OCI-LY3 (cell line): Measurements from ENCODE around the gene MTFR1L.

Source experiments
- H2AFZ ChIP-seq: fragments of 200-600, 300-600 bp; shearing (Covaris generic); 2 replicates; pipeline ENCODE4 v1.6.0; 2014; ENCODE audit warnings: antibody characterized with exemption, low read depth, low read length
- H3K27ac ChIP-seq: fragments of 200-600, 300-600 bp; sonication (generic); 2 replicates; pipeline ENCODE4 v1.5.1; 2014; ENCODE audit warnings: mild to moderate bottlenecking, low read length, moderate library complexity, mixed read lengths
- H3K27me3 ChIP-seq: fragments of 200-600, 300-600 bp; sonication (generic); 2 replicates; pipeline ENCODE4 v1.6.1; 2014; ENCODE audit warnings: low read depth, low read length, mixed read lengths
- H3K36me3 ChIP-seq: fragments of 200-600, 300-600 bp; sonication (generic); replicated peaks from 2 replicates; pipeline ENCODE3; 2014; ENCODE audit warnings: low read depth, low read length, mixed read lengths
- H3K4me1 ChIP-seq: fragments of 300-600, 200-600 bp; sonication (generic); 2 replicates; pipeline ENCODE4 v1.6.1; 2014; ENCODE audit warnings: low read length, mixed read lengths
- H3K4me2 ChIP-seq: fragments of 200-600, 300-600 bp; sonication (generic); 2 replicates; pipeline ENCODE4 v1.6.1; 2014; ENCODE audit warnings: low read length, mixed read lengths
- H3K4me3 ChIP-seq: fragments of 300-600, 200-600 bp; sonication (generic); 2 replicates; pipeline ENCODE4 v1.5.1; 2014; ENCODE audit warnings: antibody characterized with exemption, mild to moderate bottlenecking, low read length, moderate library complexity
- H3K79me2 ChIP-seq: fragments of 300-600, 200-600 bp; shearing (Covaris generic); 2 replicates; pipeline ENCODE4 v1.6.1; 2014; ENCODE audit warnings: mild to moderate bottlenecking, low read length, mixed read lengths
- H3K9ac ChIP-seq: fragments of 300-600, 200-600 bp; shearing (Covaris generic); 2 replicates; pipeline ENCODE4 v1.6.0; 2014; ENCODE audit warnings: mild to moderate bottlenecking, low read length, moderate library complexity
- H3K9me3 ChIP-seq: fragments of 200-600, 300-600 bp; shearing (Covaris generic); 2 replicates; pipeline ENCODE4 v1.6.1; 2014; ENCODE audit warnings: low read length, mixed read lengths; ENCODE audit not compliant: insufficient read depth
- H4K20me1 ChIP-seq: fragments of 200-600, 300-600 bp; sonication (generic); 2 replicates; pipeline ENCODE4 v1.6.1; 2016; ENCODE audit warnings: low read length, mixed read lengths; ENCODE audit not compliant: insufficient read depth
- EZH2phosphoT487 ChIP-seq: fragments of 200-600 bp; shearing (Covaris generic); IDR thresholded peaks from 2 replicates; pipeline ENCODE4 v1.6.1; 2018; ENCODE audit warnings: antibody characterized with exemption, mixed run types, low read depth
- TF ChIP-seq, protein P1 (sequence below): fragments of 200-600, 300-600 bp; sonication (generic); IDR thresholded peaks from 2 replicates; pipeline ENCODE4 v1.5.1; 2014; ENCODE audit warnings: antibody characterized with exemption, low read length, low read depth

The MTFR1L gene

DNA sequence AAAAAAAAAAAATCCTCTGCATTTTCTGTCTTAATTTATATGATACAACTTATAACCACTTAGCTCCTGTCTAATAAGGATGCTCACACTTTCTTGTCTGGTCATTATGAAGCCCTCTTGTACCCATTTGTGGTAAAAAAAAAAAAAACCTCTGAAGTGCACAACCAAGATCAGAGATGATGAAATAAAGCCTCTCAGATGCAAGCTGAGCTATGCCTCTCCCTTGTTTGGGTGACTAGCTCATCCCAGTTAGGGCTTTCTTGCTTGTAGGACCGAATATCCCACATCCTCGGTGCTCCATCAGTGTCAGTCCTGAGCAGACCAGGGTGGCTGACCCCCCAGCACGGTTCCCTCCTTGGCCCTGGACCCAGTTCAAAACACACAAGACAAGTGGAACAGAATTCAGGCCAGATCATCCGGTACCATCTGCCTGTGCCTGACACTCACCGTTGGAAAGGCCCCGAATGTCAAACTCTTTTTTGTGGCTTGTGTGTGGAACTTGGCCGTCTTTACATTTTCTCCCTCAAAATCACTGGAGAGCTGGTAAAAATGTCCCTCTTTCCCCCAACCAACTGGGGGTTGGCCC, 26.1 kb upstream of the MTFR1L start:
- Histone ChIP-seq H4K20me1 (no peaks in the 10 kb centered on the region), H2AFZ (no peak overlapping the region), H3K4me2 (no peak overlapping the region), H3K4me3 (no peak overlapping the region), H3K36me3 (no peaks in the 10 kb centered on the region), H3K4me1 (no peaks in the 10 kb centered on the region), H3K27me3 (no peaks in the 10 kb centered on the region), H3K9me3 (no peaks in the 10 kb centered on the region), H3K27ac (no peak overlapping the region), H3K79me2 (no peaks in the 10 kb centered on the region), H3K9ac (no peak overlapping the region)
- TF ChIP-seq EZH2phosphoT487, result no peak
- TF ChIP-seq, protein P1, sequence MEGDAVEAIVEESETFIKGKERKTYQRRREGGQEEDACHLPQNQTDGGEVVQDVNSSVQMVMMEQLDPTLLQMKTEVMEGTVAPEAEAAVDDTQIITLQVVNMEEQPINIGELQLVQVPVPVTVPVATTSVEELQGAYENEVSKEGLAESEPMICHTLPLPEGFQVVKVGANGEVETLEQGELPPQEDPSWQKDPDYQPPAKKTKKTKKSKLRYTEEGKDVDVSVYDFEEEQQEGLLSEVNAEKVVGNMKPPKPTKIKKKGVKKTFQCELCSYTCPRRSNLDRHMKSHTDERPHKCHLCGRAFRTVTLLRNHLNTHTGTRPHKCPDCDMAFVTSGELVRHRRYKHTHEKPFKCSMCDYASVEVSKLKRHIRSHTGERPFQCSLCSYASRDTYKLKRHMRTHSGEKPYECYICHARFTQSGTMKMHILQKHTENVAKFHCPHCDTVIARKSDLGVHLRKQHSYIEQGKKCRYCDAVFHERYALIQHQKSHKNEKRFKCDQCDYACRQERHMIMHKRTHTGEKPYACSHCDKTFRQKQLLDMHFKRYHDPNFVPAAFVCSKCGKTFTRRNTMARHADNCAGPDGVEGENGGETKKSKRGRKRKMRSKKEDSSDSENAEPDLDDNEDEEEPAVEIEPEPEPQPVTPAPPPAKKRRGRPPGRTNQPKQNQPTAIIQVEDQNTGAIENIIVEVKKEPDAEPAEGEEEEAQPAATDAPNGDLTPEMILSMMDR, result no peak

DNA sequence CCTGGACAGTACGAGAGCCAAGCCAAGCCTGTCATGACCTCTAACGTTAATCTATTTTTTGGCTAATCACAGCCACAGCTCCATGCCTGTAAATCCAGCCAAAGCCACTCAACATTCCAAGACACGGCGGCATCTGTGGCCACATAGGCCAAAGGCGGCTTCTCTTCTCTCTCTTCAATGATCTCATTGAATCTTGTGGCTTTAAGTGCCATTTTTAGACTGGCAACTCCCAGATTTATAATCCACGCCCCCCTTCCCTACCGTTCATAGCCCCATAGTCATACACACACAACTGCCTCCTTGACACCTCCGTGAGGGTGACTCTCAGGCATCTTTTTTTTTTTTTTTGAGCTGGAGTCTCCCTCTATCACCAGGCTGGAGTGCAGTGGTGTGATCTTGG, 25.4 kb upstream of the MTFR1L start:
- Histone ChIP-seq H3K4me2 (no peak overlapping the region), H3K36me3 (no peaks in the 10 kb centered on the region), H3K79me2 (no peaks in the 10 kb centered on the region), H3K9ac (no peak overlapping the region), H4K20me1 (no peaks in the 10 kb centered on the region), H3K9me3 (no peaks in the 10 kb centered on the region), H3K4me1 (no peaks in the 10 kb centered on the region), H3K27me3 (no peaks in the 10 kb centered on the region), H2AFZ (no peak overlapping the region), H3K4me3 (no peak overlapping the region), H3K27ac (no peak overlapping the region)
- TF ChIP-seq, protein P1, result no peak
- TF ChIP-seq EZH2phosphoT487, result no peak

DNA sequence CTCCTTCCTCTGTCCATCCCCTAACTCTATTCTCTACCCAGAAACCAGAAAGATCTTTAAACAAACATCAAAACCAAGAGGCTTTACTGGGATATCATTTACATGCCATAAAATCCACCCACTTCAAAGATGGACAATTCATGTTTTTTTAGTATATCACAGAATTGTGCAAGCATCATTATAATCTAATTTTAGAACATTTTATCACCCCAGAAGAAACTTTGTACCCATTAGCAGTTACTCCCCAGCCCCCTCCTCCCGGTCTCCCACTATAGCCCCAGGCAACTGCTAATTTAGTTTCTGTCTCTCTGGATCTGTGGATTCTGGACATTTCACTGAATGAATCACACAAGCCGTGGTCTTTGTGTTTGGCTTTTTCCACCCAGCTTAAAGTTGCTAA, 24.5 kb upstream of the MTFR1L start:
- H3K36me3 ChIP-seq, result no peaks in the 10 kb centered on the region
- no peak overlapping the region for H2AFZ ChIP-seq
- H3K4me2 ChIP-seq, result no peak overlapping the region
- H4K20me1 ChIP-seq, result no peaks in the 10 kb centered on the region
- no peak overlapping the region for H3K9ac ChIP-seq
- H3K27ac ChIP-seq, result no peak overlapping the region
- no peaks in the 10 kb centered on the region for H3K4me1 ChIP-seq
- H3K4me3 ChIP-seq, result no peak overlapping the region
- H3K79me2 ChIP-seq, result no peaks in the 10 kb centered on the region
- TF ChIP-seq, protein P1, result no peak
- no peak for TF ChIP-seq EZH2phosphoT487
- H3K27me3 ChIP-seq, result no peaks in the 10 kb centered on the region
- H3K9me3 ChIP-seq, result no peaks in the 10 kb centered on the region

DNA sequence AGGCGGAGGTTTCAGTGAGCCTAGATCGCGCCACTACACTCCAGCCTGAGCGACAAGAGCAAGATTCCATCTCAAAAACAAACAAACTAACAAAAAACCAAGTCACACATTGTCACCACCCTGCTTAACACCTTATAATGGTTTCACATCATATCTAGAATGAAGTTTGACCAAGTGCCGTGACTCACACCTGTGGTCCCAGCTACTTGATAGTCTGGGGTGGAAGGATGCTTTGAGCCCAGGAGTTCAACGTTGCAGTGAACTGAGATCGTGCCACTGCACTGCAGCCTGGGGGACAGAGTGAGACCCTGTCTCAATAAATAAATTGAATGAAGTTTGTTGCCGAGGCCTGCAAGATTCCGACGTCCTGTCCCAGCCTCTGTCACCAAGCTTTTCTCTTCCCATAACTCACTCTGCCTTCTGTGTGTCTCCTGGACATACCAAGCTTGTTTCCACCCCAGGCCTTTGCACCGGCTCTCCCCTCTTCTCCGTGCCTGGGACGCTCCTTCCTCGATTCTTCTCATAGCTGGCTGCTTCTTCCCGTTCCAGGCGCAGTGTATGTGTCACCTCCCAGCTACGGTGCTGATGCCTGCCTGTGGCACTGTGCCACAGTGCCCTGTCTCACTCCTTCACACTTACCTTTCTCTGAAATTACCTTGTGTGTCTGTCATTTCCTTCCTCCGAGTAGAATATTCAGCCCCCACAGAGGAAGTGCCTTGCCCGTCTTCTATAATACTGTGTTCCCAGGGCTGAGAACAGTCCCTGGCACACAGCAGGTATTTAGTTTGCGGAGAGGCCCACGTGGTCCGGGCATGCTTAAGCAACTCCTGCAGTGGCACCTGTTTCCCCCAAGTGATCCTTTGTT, 23.6 kb upstream of the MTFR1L start:
- peak overlapping the region; percentile 45 for H3K4me2 ChIP-seq
- H2AFZ ChIP-seq, result no peak overlapping the region; the same call in 1 of the 2 replicates
- peaks cover 4% of the 10 kb centered on the region; the same call in 1 of the 2 replicates for H3K4me1 ChIP-seq

More for the DNA sequence above, 23.6 kb upstream of the MTFR1L start:
- H3K79me2 ChIP-seq, result no peaks in the 10 kb centered on the region
- H3K9me3 ChIP-seq, result no peaks in the 10 kb centered on the region
- no peak for TF ChIP-seq EZH2phosphoT487
- TF ChIP-seq, protein P1, result no peak
- H3K27me3 ChIP-seq, result no peaks in the 10 kb centered on the region
- H3K9ac ChIP-seq, result no peak overlapping the region
- no peaks in the 10 kb centered on the region for H3K36me3 ChIP-seq
- H3K27ac ChIP-seq, result no peak overlapping the region
- no peaks in the 10 kb centered on the region for H4K20me1 ChIP-seq
- no peak overlapping the region for H3K4me3 ChIP-seq
